ENCODE data around the gene VAV1.

The VAV1 gene

GRCh38 chr19:6736169-6736916, 36.2 kb upstream of the VAV1 start:
- CTCF ChIA-PET, result interaction anchor here (0.6 to 4.8 kb wide), 9 partner anchors 9 to 611 kb away, joined by 3 to 49 read pairs (median 5); no protein-coding TSS in a partner anchor
- peak overlapping the region; percentile 78; the same call in 1 of the 2 replicates for H3K27ac ChIP-seq (ENCODE audit: extremely low read depth, low read depth, low read length)
- no peak for TF ChIP-seq ZNF624 (tag by site-specific recombination; IDR thresholded peaks at IDR 0.05)
- no peak for TF ChIP-seq WT1 (tag by site-specific recombination; IDR thresholded peaks at IDR 0.05)
- TF ChIP-seq SP2 (tag by site-specific recombination; IDR thresholded peaks at IDR 0.05), result peak; percentile 33
- TF ChIP-seq TSHZ1 (tag by site-specific recombination; IDR thresholded peaks at IDR 0.05; ENCODE audit: borderline replicate concordance), result no peak
- no peak for TF ChIP-seq PRDM1 (tag by site-specific recombination; IDR thresholded peaks at IDR 0.05)
- TF ChIP-seq ZNF394 (tag by site-specific recombination; IDR thresholded peaks at IDR 0.05; ENCODE audit: borderline replicate concordance), result peak; percentile 14; the same call in 1 of the 2 replicates
- TF ChIP-seq MYNN (tag by site-specific recombination; IDR thresholded peaks at IDR 0.05; ENCODE audit: borderline replicate concordance), result no peak
- peak; percentile 7 for TF ChIP-seq GLIS2 (tag by site-specific recombination; IDR thresholded peaks at IDR 0.05)
- no peak for TF ChIP-seq ZNF362 (tag by site-specific recombination; IDR thresholded peaks at IDR 0.05)
- TF ChIP-seq ZNF580 (tag by site-specific recombination; IDR thresholded peaks at IDR 0.05), result no peak
- no peak for TF ChIP-seq ZSCAN18 (tag by site-specific recombination; IDR thresholded peaks at IDR 0.05)
- TF ChIP-seq ZNF521 (tag by site-specific recombination; IDR thresholded peaks at IDR 0.05), result no peak
- no peak for TF ChIP-seq ZNF473 (tag by site-specific recombination; IDR thresholded peaks at IDR 0.05)
- no peak for TF ChIP-seq ZNF280D (tag by site-specific recombination; IDR thresholded peaks at IDR 0.05)
- no peak for TF ChIP-seq ZNF530 (tag by site-specific recombination; IDR thresholded peaks at IDR 0.05; ENCODE audit: low read depth)
- TF ChIP-seq CTCF (tag by site-specific recombination; IDR thresholded peaks at IDR 0.05), result peak; percentile 87
- 0 out of 2 replicates have a peak, but pooled peaks have one; percentile 9 for TF ChIP-seq ZNF660 (tag by site-specific recombination; IDR thresholded peaks at IDR 0.05)
- TF ChIP-seq ZBTB48 (tag by site-specific recombination; IDR thresholded peaks at IDR 0.05), result peak; percentile 89
- 0 out of 2 replicates have a peak, but pooled peaks have one; percentile 20 for TF ChIP-seq ZNF2 (tag by site-specific recombination; IDR thresholded peaks at IDR 0.05)
- no peak for TF ChIP-seq SP7 (tag by site-specific recombination; IDR thresholded peaks at IDR 0.05)
- TF ChIP-seq ZNF629 (tag by site-specific recombination; IDR thresholded peaks at IDR 0.05), result peak; percentile 61
- peak; percentile 82 for TF ChIP-seq ZFP3 (tag by site-specific recombination; IDR thresholded peaks at IDR 0.05; ENCODE audit: low read depth)
- 0 out of 2 replicates have a peak, but pooled peaks have one; percentile 16 for TF ChIP-seq ZNF692 (tag by site-specific recombination; IDR thresholded peaks at IDR 0.05)
- TF ChIP-seq ZNF664 (tag by site-specific recombination; IDR thresholded peaks at IDR 0.05), result no peak

More at GRCh38 chr19:6736169-6736916, 36.2 kb upstream of the VAV1 start:
- H3K4me3 ChIP-seq (ENCODE audit: low read depth, low read length), result peak overlapping the region; percentile 64
- POLR2A ChIA-PET, result interaction anchor here (0.5 to 1.1 kb wide), 8 partner anchors 21 to 366 kb away, joined by 3 to 4 read pairs (median 3); partner anchors contain the start of gene TNFSF9
- H3K36me3 ChIP-seq (ENCODE audit: control insufficient read depth in 2 of 2, insufficient read depth in 1 of 2, low read length in 2 of 2), result peaks cover 0 to 26% of the 10 kb centered on the region in 2 experiments; a peak in 2 of 3 replicates
- H3K4me1 ChIP-seq (ENCODE audit: control insufficient read depth, insufficient read depth, low read length), result peaks cover 11% of the 10 kb centered on the region
- no peaks in the 10 kb centered on the region for H3K9me3 ChIP-seq (ENCODE audit: control insufficient read depth, insufficient read depth, low read depth, low read length)

Measured in HEK293 (cell line).